ENCODE data around the gene TNP2.

GRCh38 chr16:11242658-11243057 lies 26.5 kb downstream of the TNP2 start:
- no peak for TF ChIP-seq BHLHE40 (IDR thresholded peaks at IDR 0.05; ENCODE audit: borderline replicate concordance)
- TF ChIP-seq NFRKB (IDR thresholded peaks at IDR 0.05), result no peak
- TF ChIP-seq HDGF (IDR thresholded peaks at IDR 0.05; ENCODE audit: borderline replicate concordance), result no peak
- TF ChIP-seq TARDBP (IDR thresholded peaks at IDR 0.05), result no peak
- no peak for TF ChIP-seq ZNF384 (IDR thresholded peaks at IDR 0.05)

Measured in HEK293T (cell line).